ENCODE measurements around the gene SLC2A1. TPM values are rescaled to one million over a fixed set of nuclear protein-coding genes. Genes with fewer than 3 reads are reported as not detected.

SLC2A1 gene
- 100 to 1,000 TPM in 4 of 6 experiments, 10 to 100 TPM in 2; 89.7 to 174 (median 105) TPM for total RNA-seq (2021; fragmentation: NEBNext Ultra II Directional; extraction: Animal tissue kit (Norgen Biotek cat#: 25700))
- long read RNA-seq, transcript SLC2A1-203 (10 exons, 3,670 nt): major isoform, 73 of 110 reads
- long read RNA-seq, partial matches to known transcripts: 28 of 110 reads
- long read RNA-seq, other reads (novel, unspliced or antisense): 9 of 110 reads

DNA sequence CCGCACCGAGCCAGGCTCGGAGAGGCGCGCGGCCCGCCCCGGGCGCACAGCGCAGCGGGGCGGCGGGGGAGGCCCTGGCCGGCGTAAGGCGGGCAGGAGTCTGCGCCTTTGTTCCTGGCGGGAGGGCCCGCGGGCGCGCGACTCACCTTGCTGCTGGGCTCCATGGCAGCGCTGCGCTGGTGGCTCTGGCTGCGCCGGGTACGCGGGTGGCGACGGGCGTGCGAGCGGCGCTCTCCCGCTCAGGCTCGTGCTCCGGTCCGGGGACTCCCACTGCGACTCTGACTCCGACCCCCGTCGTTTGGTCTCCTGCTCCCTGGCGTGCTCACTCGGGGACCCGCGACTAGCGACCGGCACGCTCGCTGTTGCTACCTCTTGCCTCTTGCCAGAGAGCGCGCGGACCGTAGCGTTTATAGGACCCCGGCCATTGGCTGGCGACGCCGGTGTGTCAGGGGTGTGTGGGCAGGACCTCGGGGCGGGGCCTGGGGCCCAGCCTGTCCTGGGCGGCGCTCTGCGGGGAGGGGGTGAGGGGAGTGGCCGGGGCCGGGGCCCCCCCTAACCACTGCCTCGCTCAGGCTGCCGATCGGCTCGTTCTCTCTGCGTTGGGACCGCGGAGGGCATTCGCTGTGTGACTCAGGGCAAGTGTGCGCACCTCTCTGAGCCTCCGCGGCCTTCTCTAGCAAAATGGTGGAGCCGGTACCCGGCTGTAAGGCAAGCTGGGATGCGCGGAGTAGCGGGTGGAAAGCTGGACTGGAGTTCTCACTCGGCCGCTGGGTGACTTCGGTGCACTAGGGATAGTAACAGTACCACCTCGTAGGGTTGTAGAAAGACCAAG lies at the start of gene SLC2A1:
TSS of gene SLC2A1 (minus strand) at position 381 of the 832 bp plus-strand sequence. CDS start at position 164, 217 bp downstream.
- Mint-ChIP-seq H3K27me3 (ENCODE audit: insufficient read depth) (peaks cover 6% of the 10 kb centered on the region), H3K9me3 (no peaks in the 10 kb centered on the region), H3K36me3 (ENCODE audit: low read depth) (peaks cover 25% of the 10 kb centered on the region), H3K4me1 (ENCODE audit: low read depth) (peaks cover 70% of the 10 kb centered on the region), H3K27ac (peak within 1 kb of the TSS; percentile 95), H3K4me3 (peak within 1 kb of the TSS; percentile 99)
- peak; percentile 91 for DNase-seq
- TF ChIP-seq, protein P1, sequence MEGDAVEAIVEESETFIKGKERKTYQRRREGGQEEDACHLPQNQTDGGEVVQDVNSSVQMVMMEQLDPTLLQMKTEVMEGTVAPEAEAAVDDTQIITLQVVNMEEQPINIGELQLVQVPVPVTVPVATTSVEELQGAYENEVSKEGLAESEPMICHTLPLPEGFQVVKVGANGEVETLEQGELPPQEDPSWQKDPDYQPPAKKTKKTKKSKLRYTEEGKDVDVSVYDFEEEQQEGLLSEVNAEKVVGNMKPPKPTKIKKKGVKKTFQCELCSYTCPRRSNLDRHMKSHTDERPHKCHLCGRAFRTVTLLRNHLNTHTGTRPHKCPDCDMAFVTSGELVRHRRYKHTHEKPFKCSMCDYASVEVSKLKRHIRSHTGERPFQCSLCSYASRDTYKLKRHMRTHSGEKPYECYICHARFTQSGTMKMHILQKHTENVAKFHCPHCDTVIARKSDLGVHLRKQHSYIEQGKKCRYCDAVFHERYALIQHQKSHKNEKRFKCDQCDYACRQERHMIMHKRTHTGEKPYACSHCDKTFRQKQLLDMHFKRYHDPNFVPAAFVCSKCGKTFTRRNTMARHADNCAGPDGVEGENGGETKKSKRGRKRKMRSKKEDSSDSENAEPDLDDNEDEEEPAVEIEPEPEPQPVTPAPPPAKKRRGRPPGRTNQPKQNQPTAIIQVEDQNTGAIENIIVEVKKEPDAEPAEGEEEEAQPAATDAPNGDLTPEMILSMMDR (IDR thresholded peaks at IDR 0.05): no peak

DNA sequence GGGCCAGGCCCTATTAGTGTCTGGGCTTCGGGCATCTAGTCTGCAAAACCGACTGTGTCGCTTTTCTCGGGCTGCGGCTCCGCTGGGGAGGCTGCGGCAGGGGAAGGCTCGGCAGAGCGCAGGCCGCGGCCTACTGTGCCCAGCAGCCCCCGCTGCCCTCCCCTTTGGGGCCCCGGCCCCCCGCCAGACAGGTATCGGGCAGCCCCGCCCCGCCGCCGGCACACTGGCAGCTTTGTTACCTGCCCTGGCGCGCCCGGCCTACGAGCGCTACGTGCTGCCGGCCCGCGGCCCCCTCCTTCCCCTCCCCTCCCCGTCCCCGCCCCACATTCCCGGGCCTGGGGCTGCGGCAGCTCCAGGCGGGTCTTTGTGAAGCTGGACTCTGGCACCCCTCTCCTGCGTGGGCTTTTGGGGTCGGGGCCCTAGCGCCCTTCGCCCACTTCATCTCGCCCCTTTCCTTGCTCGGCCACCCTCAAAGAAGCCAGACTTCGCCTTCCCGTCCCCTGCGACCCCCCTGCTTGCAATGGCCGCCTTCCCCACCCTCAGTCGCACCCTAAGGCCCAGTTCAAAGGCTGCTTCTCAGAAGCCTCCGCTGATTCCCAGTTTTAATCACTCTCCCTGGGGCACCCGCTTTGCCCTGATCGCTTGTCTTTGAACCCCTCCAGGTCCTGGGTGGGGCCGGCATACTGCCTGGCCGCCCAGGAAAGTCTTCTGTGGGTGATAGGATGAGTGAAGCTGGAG lies 48.9 kb upstream of the SLC2A1 start:
- no peaks in the 10 kb centered on the region for H3K4me1 Mint-ChIP-seq (ENCODE audit: low read depth)
- H3K36me3 Mint-ChIP-seq (ENCODE audit: low read depth): no peaks in the 10 kb centered on the region
- peaks cover 27% of the 10 kb centered on the region for H3K27me3 Mint-ChIP-seq (ENCODE audit: insufficient read depth)
- TF ChIP-seq, protein P1 (IDR thresholded peaks at IDR 0.05): no peak
- no peaks in the 10 kb centered on the region for H3K9me3 Mint-ChIP-seq
- DNase-seq: no peak
- no peak overlapping the region for H3K4me3 Mint-ChIP-seq
- H3K27ac Mint-ChIP-seq: no peak overlapping the region

DNA sequence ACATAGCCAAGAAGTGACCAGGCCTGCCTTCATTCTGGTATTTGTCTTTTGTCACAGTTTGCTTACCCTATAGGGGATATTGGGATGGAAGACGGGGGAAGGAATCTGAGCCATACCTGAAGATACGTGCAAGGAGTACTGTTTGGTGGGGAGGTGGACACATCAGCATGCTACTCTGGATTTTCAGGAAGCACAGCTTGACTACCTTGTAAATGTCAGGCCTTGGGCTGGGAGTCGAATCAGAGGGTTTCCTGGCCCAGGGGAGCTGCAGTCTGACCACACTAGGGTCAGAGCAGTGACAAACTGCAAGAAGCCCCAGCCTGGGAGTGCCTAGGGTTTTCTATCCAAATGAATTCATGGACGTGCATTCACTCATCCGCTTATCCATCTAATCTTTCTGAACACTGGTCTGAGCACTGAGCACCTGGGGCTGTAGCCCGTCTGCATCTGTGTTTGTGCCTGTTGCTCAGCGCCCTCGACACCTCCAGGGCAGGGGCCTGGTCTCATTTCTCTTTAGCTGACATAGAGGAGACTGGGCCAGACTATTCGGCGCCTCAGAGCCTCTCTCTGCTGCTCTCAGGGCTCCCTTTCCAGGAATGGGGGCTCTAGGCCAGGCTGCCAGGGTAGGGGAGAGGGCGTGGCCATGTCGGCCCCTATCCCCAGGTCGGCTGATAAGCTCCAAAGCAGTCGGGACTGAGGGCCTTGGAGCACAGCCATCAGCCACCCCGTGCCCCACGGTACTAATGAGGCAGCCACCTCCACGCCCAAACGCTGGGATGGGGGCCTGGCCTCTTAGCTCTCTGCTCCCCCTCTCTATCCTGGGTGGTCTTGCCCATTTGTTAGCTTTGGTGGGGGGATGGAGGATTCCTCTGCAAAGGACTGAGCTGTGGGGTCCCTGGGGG lies 47.0 kb upstream of the SLC2A1 start:
- Mint-ChIP-seq H3K4me3 (no peak overlapping the region), H3K4me1 (ENCODE audit: low read depth) (no peaks in the 10 kb centered on the region), H3K27me3 (ENCODE audit: insufficient read depth) (peaks cover 18% of the 10 kb centered on the region), H3K27ac (no peak overlapping the region), H3K9me3 (no peaks in the 10 kb centered on the region), H3K36me3 (ENCODE audit: low read depth) (no peaks in the 10 kb centered on the region)
- no peak for DNase-seq
- TF ChIP-seq, protein P1 (IDR thresholded peaks at IDR 0.05): no peak

DNA sequence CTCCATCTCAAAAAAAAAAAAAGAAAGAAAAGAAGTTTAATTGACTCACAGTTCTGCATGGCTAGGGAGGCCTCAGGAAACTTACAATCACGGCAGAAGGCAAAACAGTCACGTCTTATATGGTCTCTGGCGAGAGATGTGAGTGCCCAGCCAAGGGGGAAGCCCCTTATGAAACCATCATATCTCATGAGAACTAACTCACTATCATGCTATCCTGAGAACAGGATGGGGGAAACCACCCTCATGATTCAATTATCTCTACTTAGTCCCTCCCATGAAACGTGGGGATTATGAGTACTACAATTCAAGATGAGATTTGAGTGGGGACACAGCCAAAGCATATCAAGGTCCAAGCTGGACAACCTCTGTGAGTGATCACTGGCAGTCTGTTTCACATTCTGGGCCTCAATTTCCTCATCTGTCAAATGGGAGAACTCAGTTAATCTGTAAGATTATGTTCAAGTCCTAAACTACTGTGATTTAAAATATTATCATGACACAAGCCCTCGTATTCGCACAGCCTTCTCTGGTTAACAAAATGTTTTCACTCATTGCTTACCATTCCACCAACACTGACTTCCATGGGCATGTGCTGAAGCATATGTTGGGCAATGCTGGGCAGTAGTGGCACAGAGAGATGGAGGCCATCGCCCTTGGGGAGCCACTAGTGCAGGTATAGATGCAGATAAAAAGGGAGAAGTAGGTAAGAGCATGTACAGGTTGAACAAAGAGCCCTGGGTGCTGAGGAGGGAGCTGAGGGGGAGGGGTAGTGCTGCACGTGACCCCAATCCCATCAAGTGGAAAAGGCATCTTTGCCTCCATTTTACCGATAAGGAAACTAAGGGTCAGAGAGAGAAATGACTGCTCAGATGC lies 46.2 kb upstream of the SLC2A1 start:
- Mint-ChIP-seq H3K27me3 (ENCODE audit: insufficient read depth) (peaks cover 18% of the 10 kb centered on the region), H3K4me3 (no peak overlapping the region), H3K4me1 (ENCODE audit: low read depth) (no peaks in the 10 kb centered on the region), H3K9me3 (no peaks in the 10 kb centered on the region), H3K36me3 (ENCODE audit: low read depth) (no peaks in the 10 kb centered on the region), H3K27ac (no peak overlapping the region)
- no peak for DNase-seq
- TF ChIP-seq, protein P1 (IDR thresholded peaks at IDR 0.05): no peak

All from HFFc6 (cell line).